GM23338 (cell line): ENCODE measurements around the gene ADAMTS4. TPM values are rescaled to one million over a fixed set of nuclear protein-coding genes. Genes with fewer than 3 reads are reported as not detected.
"Not testable (repeated sequence)": the region's sequence is repeated elsewhere in the genome, so short reads cannot be mapped to it uniquely, and the experiment has no call there.

Experiments used
- ATAC-seq: fragments of 200-7000 bp; cut with Tn5 transposase; 3 replicates; pipeline ENCODE4 v1.9.1; 2020
- DNase-seq: peaks from one replicate; pipeline ENCODE4 v3.0.0-alpha.2; 2015; ENCODE audit warnings: low spot score
- H2AFZ ChIP-seq: fragments of 200-600 bp; sonication (generic); 2 replicates; pipeline ENCODE4 v1.8.0; 2016; ENCODE audit warnings: antibody characterized with exemption, mild to moderate bottlenecking, moderate library complexity
- H3F3A ChIP-seq: fragments of 200-600 bp; sonication (generic); replicated peaks from 2 replicates; pipeline ENCODE4 v1.8.0; 2017; ENCODE audit warnings: antibody characterized with exemption, mixed run types, low read depth
- H3K27ac ChIP-seq: fragments of 200-600 bp; sonication (generic); 2 replicates; pipeline ENCODE4 v1.6.1; 2016; ENCODE audit warnings: low read depth
- H3K27me3 ChIP-seq: fragments of 200-600 bp; sonication (generic); 2 replicates; pipeline ENCODE4 v1.8.0; 2016; ENCODE audit warnings: mild to moderate bottlenecking, mixed run types, moderate library complexity; ENCODE audit not compliant: insufficient read depth
- H3K36me3 ChIP-seq: fragments of 200-600 bp; sonication (generic); 2 replicates; pipeline ENCODE4 v1.8.0; 2016; ENCODE audit warnings: mild to moderate bottlenecking; ENCODE audit not compliant: insufficient read depth
- H3K4me1 ChIP-seq: fragments of 200-600 bp; sonication (generic); 2 replicates; pipeline ENCODE4 v1.8.0; 2016; ENCODE audit warnings: mild to moderate bottlenecking, moderate library complexity; ENCODE audit not compliant: insufficient read depth
- H3K4me2 ChIP-seq: fragments of 200-600 bp; sonication (generic); 2 replicates; pipeline ENCODE4 v1.7.1; 2017; ENCODE audit warnings: mixed run types
- H3K4me3 ChIP-seq: fragments of 200-600 bp; sonication (generic); 2 replicates; pipeline ENCODE4 v1.6.1; 2016; ENCODE audit warnings: mixed run types
- H3K79me2 ChIP-seq: fragments of 200-600 bp; sonication (generic); replicated peaks from 2 replicates; pipeline ENCODE4 v1.8.0; 2017; ENCODE audit warnings: mild to moderate bottlenecking; ENCODE audit not compliant: insufficient read depth
- H3K9me2 ChIP-seq: fragments of 200-600 bp; sonication (generic); 2 replicates; pipeline ENCODE4 v1.8.0; 2017; ENCODE audit not compliant: insufficient read depth
- H4K20me1 ChIP-seq: fragments of 200-600 bp; sonication (generic); replicated peaks from 2 replicates; pipeline ENCODE4 v1.8.0; 2017; ENCODE audit warnings: mild to moderate bottlenecking; ENCODE audit not compliant: insufficient read depth
- H3K27ac Mint-ChIP-seq: 2 replicates; pipeline ENCODE4 v1.8.0; 2020; ENCODE audit warnings: inconsistent platforms, mild to moderate bottlenecking, moderate library complexity, mixed read lengths
- H3K27me3 Mint-ChIP-seq: 3 replicates; pipeline ENCODE4 v1.8.0; 2022; ENCODE audit warnings: low read depth, mild to moderate bottlenecking, moderate library complexity, mixed read lengths, inconsistent platforms; ENCODE audit not compliant: insufficient read depth, poor library complexity
- H3K36me3 Mint-ChIP-seq: 3 replicates; pipeline ENCODE4 v1.8.0; 2021; ENCODE audit warnings: low read depth, mild to moderate bottlenecking, inconsistent platforms, moderate library complexity, mixed read lengths
- H3K4me1 Mint-ChIP-seq: 3 replicates; pipeline ENCODE4 v1.8.0; 2020; ENCODE audit warnings: mild to moderate bottlenecking, inconsistent platforms, mixed read lengths
- H3K4me3 Mint-ChIP-seq: 3 replicates; pipeline ENCODE4 v1.8.0; 2021; ENCODE audit warnings: moderate library complexity, mild to moderate bottlenecking, inconsistent platforms, mixed read lengths
- H3K9me3 Mint-ChIP-seq: 3 replicates; pipeline ENCODE4 v1.8.0; 2020; ENCODE audit warnings: moderate library complexity, mild to moderate bottlenecking, inconsistent platforms, mixed read lengths
- CTCF ChIP-seq, 2 experiments: fragments of 200-600 bp in 1 of 2; sonication (generic) in 1 of 2; conservative IDR thresholded peaks; 2 replicates each; pipeline versions ENCODE4 v1.5.1 to v1.6.1; 2016 to 2017; ENCODE audit warnings: antibody characterized with exemption in 2 of 2, low read depth in 2 of 2, mild to moderate bottlenecking in 2 of 2, moderate library complexity in 1 of 2
- ETS1 ChIP-seq: IDR thresholded peaks from 2 replicates; pipeline ENCODE4 v1.6.1; 2016; ENCODE audit warnings: antibody characterized with exemption
- EZH2 ChIP-seq: fragments of 200-600 bp; sonication (generic); IDR thresholded peaks from one replicate; pipeline ENCODE4 v1.8.0; 2017; ENCODE audit warnings: antibody characterized with exemption, mild to moderate bottlenecking, low read depth; ENCODE audit not compliant: unreplicated experiment
- EZH2phosphoT487 ChIP-seq: fragments of 200-600 bp; sonication (generic); IDR thresholded peaks from one replicate; pipeline ENCODE4 v1.8.1; 2018; ENCODE audit warnings: antibody characterized with exemption; ENCODE audit not compliant: unreplicated experiment
- JUNB ChIP-seq: IDR thresholded peaks from one replicate; pipeline ENCODE4 v1.6.1; 2016; ENCODE audit warnings: antibody characterized with exemption; ENCODE audit not compliant: unreplicated experiment
- STAT1 ChIP-seq: IDR thresholded peaks from one replicate; pipeline ENCODE4 v1.6.1; 2016; ENCODE audit warnings: antibody characterized with exemption; ENCODE audit not compliant: unreplicated experiment
- ZNF331 ChIP-seq: fragments of 250-450 bp; sonication (Bioruptor Pico); IDR thresholded peaks from 2 replicates; pipeline ENCODE4 v1.5.0; 2020; ENCODE audit warnings: low read depth, mild to moderate bottlenecking, moderate library complexity
- ZNF462 ChIP-seq: fragments of 250-450 bp; sonication (Bioruptor Pico); IDR thresholded peaks from 2 replicates; pipeline ENCODE4 v1.5.0; 2020; ENCODE audit warnings: mild to moderate bottlenecking, moderate library complexity
- polyA plus RNA-seq: library from polyadenylated mRNA; unstranded; fragments of >200 nt; fragmentation: Nextera tagmentation; extraction: Ambion mirVana; gene quantifications from 2 replicates; pipeline ENCODE4 v1.2.1, GENCODE V29; 2016
- total RNA-seq: library from RNA; depleted of rRNA; stranded (reverse); fragments of >200 nt; shearing (Covaris generic); gene quantifications from 2 replicates; pipeline ENCODE4 v1.2.3, GENCODE V29; 2014

The ADAMTS4 gene
- total and polyA plus RNA-seq, 2 experiments from 2014 or later: 1.3 to 5.2 TPM

- H3K9me2 ChIP-seq: no peaks in the 10 kb centered on the region
- 0 out of 2 replicates have a peak overlapping the region, but pooled peaks have one; percentile 10 for H2AFZ ChIP-seq
- no peaks in the 10 kb centered on the region for H3K79me2 ChIP-seq
- H3K36me3 ChIP-seq: peaks cover 6% of the 10 kb centered on the region
- Mint-ChIP-seq H3K4me3 (peak overlapping the region; percentile 97), H3K27me3 (peaks cover 5% of the 10 kb centered on the region), H3K27ac (peak overlapping the region; percentile 44; the same call in 1 of the 2 replicates), H3K36me3 (peaks cover 17% of the 10 kb centered on the region), H3K4me1 (peaks cover 26% of the 10 kb centered on the region), H3K9me3 (no peaks in the 10 kb centered on the region)
- ATAC-seq (peak; percentile 5), DNase-seq (no peak)
- TF ChIP-seq ZNF331 (CRISPR knock-in tag) (no peak), STAT1 (no peak), ZNF462 (CRISPR knock-in tag) (no peak), EZH2phosphoT487 (no peak), JUNB (no peak), CTCF (conservative IDR thresholded peaks at IDR 0.05; ENCODE audit: low read depth in 2 of 2) (no peak), ETS1 (no peak), EZH2 (no peak)
- no peak overlapping the region for H3K4me2 ChIP-seq
- peaks cover 13% of the 10 kb centered on the region for H3K4me1 ChIP-seq
- peaks cover 2% of the 10 kb centered on the region; the same call in 1 of the 2 replicates for H3F3A ChIP-seq
- H3K27ac ChIP-seq: no peak overlapping the region
- H3K27me3 ChIP-seq: no peaks in the 10 kb centered on the region
- no peaks in the 10 kb centered on the region for H4K20me1 ChIP-seq
- H3K4me3 ChIP-seq: no peak overlapping the region
Observed at GRCh38 chr1:161225178-161225533, 26.3 kb upstream of the ADAMTS4 start.

GRCh38 chr1:161224695-161225087 is 25.8 kb upstream of the ADAMTS4 start:
- H3K4me3 Mint-ChIP-seq, H3K9me3 Mint-ChIP-seq, H3K4me3 ChIP-seq, H3K4me2 ChIP-seq, H3K9me2 ChIP-seq, DNase-seq, H3K27ac Mint-ChIP-seq, H3K27ac ChIP-seq, H4K20me1 ChIP-seq, ATAC-seq, H3K79me2 ChIP-seq, H3F3A ChIP-seq, H3K27me3 Mint-ChIP-seq, H3K27me3 ChIP-seq, H3K36me3 ChIP-seq: not testable (repeated sequence)
- H3K4me1 Mint-ChIP-seq: peaks cover 28% of the 10 kb centered on the region
- peaks cover 14% of the 10 kb centered on the region for H3K36me3 Mint-ChIP-seq
- 0 out of 2 replicates have a peak overlapping the region, but pooled peaks have one; percentile 10 for H2AFZ ChIP-seq
- H3K4me1 ChIP-seq: peaks cover 13% of the 10 kb centered on the region
